GM12873 (cell line): ENCODE data around the gene LRRC4C.

Experiments used
- TF ChIP-seq, protein P1 (sequence below): IDR thresholded peaks from 2 replicates; pipeline ENCODE4 v1.5.1; 2012; ENCODE audit warnings: low read depth, mild to moderate bottlenecking, moderate library complexity, low read length, control low read depth; ENCODE audit not compliant: insufficient read depth; ENCODE audit errors: missing control alignments

Gene LRRC4C

GRCh38 chr11:41267451-41267850 is 192.0 kb downstream of the LRRC4C start:
- TF ChIP-seq, protein P1, sequence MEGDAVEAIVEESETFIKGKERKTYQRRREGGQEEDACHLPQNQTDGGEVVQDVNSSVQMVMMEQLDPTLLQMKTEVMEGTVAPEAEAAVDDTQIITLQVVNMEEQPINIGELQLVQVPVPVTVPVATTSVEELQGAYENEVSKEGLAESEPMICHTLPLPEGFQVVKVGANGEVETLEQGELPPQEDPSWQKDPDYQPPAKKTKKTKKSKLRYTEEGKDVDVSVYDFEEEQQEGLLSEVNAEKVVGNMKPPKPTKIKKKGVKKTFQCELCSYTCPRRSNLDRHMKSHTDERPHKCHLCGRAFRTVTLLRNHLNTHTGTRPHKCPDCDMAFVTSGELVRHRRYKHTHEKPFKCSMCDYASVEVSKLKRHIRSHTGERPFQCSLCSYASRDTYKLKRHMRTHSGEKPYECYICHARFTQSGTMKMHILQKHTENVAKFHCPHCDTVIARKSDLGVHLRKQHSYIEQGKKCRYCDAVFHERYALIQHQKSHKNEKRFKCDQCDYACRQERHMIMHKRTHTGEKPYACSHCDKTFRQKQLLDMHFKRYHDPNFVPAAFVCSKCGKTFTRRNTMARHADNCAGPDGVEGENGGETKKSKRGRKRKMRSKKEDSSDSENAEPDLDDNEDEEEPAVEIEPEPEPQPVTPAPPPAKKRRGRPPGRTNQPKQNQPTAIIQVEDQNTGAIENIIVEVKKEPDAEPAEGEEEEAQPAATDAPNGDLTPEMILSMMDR: no peak

- TF ChIP-seq, protein P1: no peak
Observed at GRCh38 chr11:41256041-41256440, 203.4 kb downstream of the LRRC4C start.

DNA sequence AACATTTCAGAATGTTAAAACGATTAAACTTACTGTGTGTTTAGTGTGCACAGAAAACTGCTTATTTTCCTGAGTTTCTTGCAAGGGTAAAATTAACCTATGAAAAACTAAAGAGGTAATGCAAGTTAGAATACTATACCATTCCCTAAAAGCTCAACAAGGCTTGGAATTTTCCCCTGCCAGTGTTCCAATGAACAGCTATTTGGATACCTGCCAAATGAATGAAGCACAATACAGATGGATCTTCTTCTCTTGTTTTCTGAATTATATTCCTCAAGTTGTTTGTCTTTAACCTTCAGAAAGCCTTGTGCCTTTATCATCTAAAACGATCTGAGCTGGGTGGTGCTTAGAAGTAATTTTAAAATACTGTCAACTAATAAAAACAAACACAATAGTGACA is 204.5 kb downstream of the LRRC4C start:
- TF ChIP-seq, protein P1: no peak

DNA sequence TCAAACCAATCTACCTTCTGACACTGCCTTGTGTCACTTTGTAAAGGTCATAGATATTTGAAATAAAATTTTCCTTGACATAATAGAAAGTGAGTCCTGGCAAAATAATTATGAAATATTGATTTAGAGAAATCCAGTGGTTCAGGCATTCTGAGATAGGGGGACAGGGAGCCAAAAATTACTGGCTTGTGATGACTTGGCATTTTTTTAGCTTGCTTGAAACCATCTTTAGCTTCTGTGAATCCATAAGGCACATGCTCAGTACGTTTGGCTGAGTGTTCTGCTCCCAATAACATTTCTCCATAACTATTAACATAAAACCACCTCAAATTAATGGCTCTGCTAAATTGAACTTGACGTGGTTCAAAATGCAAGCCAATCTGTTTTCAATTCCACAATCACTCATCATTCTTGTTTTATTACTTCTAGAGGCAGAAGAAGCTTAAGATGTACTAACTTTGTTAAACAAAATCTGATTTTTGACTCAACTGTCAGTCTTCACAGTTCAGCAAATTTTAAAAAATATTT is 209.0 kb downstream of the LRRC4C start:
- TF ChIP-seq, protein P1: no peak

GRCh38 chr11:41247621-41248020 is 211.8 kb downstream of the LRRC4C start:
- TF ChIP-seq, protein P1: no peak

- TF ChIP-seq, protein P1: no peak
Observed at GRCh38 chr11:41246399-41246745, 213.1 kb downstream of the LRRC4C start.

- TF ChIP-seq, protein P1: no peak
Observed at GRCh38 chr11:41245704-41246398, 213.6 kb downstream of the LRRC4C start.
